GM19438 (cell line): Measurements from ENCODE around the gene LRRC32.

Experiments used
- ATAC-seq: cut with Tn5 transposase; IDR thresholded peaks from one replicate; pipeline ENCODE4 v1.9.1; 2021; ENCODE audit warnings: low read depth; ENCODE audit not compliant: unreplicated experiment

Gene LRRC32

GRCh38 chr11:76664578-76665061 is 5.9 kb downstream of the LRRC32 start:
- ATAC-seq, result no peak

GRCh38 chr11:76663912-76664440 is 6.6 kb downstream of the LRRC32 start:
- ATAC-seq, result no peak

GRCh38 chr11:76663486-76663810 is 7.1 kb downstream of the LRRC32 start:
- no peak for ATAC-seq

DNA sequence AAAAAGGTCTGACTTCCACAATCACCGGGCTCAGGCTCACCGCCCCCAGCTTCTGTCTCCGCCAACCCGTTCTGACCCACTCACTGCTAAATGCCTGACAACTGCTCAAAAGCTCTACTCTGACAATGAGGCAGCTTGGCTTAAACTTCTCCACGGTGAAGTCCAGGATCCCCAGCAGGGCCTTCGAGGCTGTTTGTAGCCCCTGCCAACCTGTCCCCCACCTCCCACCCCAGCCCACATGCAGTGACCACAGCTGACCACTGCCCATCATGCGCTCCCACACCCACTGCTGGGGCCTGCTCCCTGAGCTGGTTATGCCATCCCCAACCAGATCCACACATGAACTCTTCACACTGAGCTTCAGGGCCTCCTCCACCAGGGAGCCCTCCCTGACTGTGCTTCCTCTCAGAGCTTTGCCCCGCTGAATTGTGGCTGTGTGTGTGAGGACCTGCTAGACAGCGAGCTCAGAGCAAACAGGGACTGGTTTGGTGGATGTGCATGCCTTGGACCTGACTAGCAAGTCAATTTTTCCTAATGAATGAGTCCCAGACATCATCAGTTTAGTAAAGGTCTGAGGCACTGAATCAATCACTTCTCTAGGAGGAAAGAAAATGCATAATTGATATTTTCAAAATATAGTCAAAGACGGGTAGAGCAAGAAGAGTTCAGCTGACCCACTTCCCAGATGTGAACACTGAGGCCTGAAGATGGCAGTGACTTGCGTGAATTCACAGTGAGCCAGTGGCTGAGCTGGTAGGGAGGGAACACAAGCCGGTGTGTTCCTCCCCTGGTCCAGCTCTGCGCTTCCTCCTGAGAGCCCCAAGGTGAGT is 7.7 kb downstream of the LRRC32 start:
- ATAC-seq, result no peak

GRCh38 chr11:76661834-76662434 is 8.6 kb downstream of the LRRC32 start:
- ATAC-seq, result no peak

- ATAC-seq, result no peak
Measured at GRCh38 chr11:76661306-76661751, 9.2 kb downstream of the LRRC32 start.

DNA sequence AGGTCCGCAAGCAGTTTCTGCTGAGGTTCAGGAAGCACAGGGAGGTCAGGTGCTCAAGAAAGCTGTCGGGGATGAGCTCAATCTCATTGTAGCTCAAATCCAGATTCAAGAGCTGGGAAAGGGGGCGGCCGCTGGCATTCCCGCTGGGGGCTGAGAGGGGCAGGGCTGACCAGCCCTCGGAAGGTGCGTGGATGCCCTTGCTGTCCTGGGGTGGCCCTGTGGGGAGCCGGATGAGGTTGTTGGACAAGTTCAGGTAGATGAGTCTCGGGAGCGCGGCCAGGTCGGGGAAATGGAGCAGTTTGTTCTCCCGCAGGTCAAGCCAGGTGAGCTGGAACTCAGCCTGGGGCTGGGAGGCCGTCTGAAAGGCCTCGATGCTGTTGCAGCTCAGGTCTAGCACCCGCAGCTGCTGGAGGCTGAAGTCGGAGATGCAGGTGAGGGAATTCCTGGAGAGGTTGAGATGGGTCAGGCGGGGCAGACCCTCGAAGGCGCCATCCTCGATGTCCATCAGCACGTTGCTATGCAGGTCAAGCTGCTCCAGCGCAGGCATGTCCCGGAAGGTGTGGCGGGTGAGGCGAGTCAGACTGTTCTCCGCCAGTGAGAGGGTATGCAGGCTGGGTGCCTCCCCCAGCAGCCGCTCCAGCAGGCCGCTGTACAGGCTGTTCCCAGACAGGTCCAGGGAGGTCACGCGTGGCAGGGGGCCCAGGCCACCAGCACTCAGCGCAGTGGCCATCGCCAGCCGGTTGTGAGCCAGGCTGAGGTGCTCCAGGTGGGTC is 9.8 kb downstream of the LRRC32 start:
- ATAC-seq, result no peak

- ATAC-seq, result no peak
Measured at GRCh38 chr11:76659672-76660532, 10.6 kb downstream of the LRRC32 start.

- no peak for ATAC-seq
Measured at GRCh38 chr11:76658651-76659650, 11.6 kb downstream of the LRRC32 start.

DNA sequence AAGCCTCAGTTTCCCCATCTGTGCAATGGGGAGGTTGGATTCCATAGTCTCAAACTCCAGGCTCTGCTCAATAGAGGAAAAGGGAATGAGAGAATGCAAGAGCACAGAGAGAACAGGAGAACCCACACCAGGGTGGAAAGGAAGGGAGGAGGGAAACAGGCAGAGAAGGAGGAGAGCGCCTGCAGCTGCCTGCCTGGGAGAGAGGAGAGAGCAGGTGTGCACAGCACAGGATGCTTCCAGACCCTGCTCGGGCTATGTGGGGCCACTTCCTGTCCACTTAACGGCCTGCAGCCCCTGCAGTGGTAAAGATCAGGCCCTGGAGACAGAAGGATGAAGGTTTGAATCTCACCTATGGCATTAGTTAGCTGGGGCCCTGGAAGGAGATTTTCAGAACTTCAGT is 12.3 kb downstream of the LRRC32 start:
- no peak for ATAC-seq

DNA sequence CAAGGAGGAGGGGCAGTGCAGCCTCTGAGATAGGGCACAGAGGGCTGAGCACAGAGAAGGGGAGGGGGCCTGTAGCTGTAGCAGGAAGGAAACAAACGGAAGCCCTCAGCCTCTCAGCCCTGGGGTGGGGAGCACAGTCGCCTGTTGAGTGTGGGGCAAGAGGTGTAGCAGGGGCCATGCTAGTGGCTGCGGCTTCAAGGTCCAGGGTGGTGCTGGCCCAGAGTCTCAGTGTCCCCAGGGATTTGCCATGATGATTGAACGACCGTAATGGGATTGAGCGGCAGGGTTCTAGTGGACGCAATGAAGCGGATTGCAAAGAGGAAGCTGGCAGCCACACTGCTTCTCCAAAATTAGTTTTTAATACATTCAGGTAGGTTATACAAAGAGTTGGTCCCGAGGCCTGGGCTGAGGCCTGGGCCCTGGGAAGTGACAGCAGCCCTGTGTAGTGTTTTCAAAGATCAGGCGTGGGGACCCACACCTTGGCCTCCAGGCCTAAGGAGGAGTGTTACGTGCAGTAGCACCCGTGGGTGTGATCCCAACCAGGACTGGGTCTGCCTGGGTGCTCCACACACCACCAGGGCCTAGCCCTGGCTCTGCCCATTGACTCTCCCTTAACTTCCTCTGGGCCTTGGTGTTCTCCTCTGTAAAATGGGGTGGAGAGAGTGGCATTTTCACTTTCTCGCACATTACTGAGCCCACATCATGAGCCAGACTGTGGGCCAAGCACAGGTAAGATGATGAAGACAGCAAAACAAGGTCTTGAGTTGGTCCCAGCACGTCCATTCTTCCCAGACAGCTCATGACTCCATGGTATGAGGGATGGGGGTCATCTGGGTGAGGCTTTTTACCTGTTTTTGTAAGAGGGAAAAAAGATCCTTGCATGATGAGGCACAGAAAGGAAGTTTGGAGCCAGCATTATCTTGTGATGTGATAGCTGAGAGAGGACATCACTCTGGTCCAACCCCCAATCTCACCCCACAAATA is 13.1 kb downstream of the LRRC32 start:
- ATAC-seq, result no peak

GRCh38 chr11:76656571-76657081 is 13.9 kb downstream of the LRRC32 start:
- no peak for ATAC-seq

DNA sequence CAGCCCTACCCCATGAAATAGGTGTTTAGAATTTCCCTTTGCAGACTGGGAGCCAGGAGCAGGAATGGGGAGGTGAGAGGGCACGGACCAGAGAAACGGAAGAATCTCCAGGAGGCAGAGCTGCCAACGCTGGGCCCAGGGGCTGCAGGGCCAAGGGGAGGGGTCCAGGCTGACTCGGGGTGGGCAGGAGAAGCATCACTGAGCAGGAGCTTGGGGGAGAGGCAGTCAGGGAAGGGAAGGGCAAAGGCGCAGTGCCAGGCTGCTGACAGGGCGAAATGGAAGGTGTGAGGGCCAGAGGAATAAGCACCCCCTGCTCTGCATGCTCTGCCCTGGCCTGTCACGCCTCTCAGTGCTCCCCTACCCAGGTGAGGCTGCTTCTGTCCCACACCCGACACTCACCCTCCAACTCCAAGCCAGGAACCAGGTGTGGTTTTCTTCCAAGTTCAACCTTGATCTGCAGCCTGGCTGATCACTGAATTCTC is 14.5 kb downstream of the LRRC32 start:
- no peak for ATAC-seq

- ATAC-seq, result no peak
Measured at GRCh38 chr11:76655501-76656049, 15.0 kb downstream of the LRRC32 start.

DNA sequence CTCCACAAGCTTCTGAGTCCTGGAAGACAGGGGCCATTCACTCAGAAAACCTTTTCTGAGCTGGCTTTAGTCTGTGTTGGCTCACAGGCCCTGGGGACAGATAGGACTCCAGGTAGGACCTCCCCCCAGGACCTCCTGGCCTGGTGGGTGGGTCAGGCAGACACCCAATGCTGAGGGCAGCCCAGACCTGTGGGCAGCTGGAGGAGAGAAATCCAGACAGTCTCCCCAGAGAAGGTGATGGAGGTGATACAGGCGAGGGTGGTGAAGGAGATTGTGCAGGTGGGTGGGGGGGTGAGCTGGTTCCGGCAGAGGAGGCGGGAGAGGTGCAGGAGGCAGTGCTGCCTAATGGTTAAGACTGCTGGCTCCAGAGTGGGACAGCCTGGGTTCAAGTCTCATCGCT is 15.6 kb downstream of the LRRC32 start:
- ATAC-seq, result no peak

DNA sequence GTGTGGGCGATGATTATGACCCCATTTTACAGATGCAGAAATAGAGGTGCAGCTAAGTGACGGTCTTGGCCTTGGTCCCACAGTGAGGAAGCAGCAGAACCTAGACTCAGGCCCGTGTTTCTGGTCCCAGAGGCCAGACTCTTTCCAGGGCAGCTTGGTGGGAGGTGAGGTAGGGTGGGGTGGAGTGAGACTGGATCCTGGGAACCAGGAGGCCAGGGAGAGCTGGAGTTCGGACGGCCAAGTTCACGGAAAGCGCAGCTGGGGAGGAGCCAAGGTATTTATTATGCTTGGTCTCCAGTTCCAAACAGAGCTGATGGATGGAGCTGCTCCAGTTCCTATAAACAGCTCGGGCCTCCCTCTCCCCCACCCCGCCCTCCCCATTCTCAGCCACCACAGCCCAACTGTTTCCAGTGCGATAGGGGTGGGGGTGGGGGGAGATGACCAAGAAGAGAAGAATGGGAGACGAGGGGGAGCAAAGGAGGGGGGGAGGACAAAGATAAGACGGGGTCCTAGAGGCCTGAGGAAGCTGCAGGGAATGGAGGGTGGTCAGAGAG is 16.2 kb downstream of the LRRC32 start:
- ATAC-seq, result no peak
